HepG2 (cell line): Measurements from ENCODE around the gene NDUFB11. TPM values are rescaled to one million over a fixed set of nuclear protein-coding genes. Genes with fewer than 3 reads are reported as not detected.

ENCODE experiments used
- MEF2D ChIP-seq: sonication (generic); formaldehyde crosslinking; IDR thresholded peaks from 2 replicates; pipeline ENCODE4 v1.5.1; 2020; ENCODE audit warnings: mild to moderate bottlenecking, missing genetic modification reagents
- TGIF2 ChIP-seq: IDR thresholded peaks from 2 replicates; pipeline ENCODE4 v1.6.1; 2016; ENCODE audit warnings: control low read depth, missing compliant biosample characterization
- U2AF2 ChIP-seq: fragments of 200-400 bp; formaldehyde crosslinking; IDR thresholded peaks from 2 replicates; pipeline ENCODE4 v1.6.1; 2017; ENCODE audit warnings: low read depth, mild to moderate bottlenecking, low read length
- ZBTB38 ChIP-seq: sonication (generic); formaldehyde crosslinking; IDR thresholded peaks from 2 replicates; pipeline ENCODE4 v1.5.1; 2020; ENCODE audit warnings: mild to moderate bottlenecking, missing genetic modification reagents
- ZNF205 ChIP-seq: IDR thresholded peaks from 2 replicates; pipeline ENCODE4 v1.6.1; 2018; ENCODE audit warnings: missing biosample characterization, missing genetic modification reagents
- ZNF224 ChIP-seq: sonication (generic); formaldehyde crosslinking; IDR thresholded peaks from 2 replicates; pipeline ENCODE4 v1.5.0; 2020; ENCODE audit warnings: mild to moderate bottlenecking, missing genetic modification reagents
- ZNF230 ChIP-seq: sonication (generic); formaldehyde crosslinking; IDR thresholded peaks from 2 replicates; pipeline ENCODE4 v1.4.0; 2020; ENCODE audit warnings: mild to moderate bottlenecking, missing genetic modification reagents
- ZNF350 ChIP-seq: sonication (generic); formaldehyde crosslinking; IDR thresholded peaks from 2 replicates; pipeline ENCODE4 v1.4.0; 2020; ENCODE audit warnings: mild to moderate bottlenecking, low read depth, missing genetic modification reagents, borderline replicate concordance
- ZNF619 ChIP-seq: sonication (generic); formaldehyde crosslinking; IDR thresholded peaks from 2 replicates; pipeline ENCODE4 v1.4.0; 2020; ENCODE audit warnings: mild to moderate bottlenecking, missing genetic modification reagents
- ZNF879 ChIP-seq: sonication (generic); formaldehyde crosslinking; IDR thresholded peaks from 2 replicates; pipeline ENCODE4 v1.8.1; 2023; ENCODE audit warnings: missing genetic modification reagents
- ZSCAN25 ChIP-seq: sonication (generic); formaldehyde crosslinking; IDR thresholded peaks from 2 replicates; pipeline ENCODE4 v1.8.0; 2022; ENCODE audit warnings: mild to moderate bottlenecking, missing genetic modification reagents
- polyA plus RNA-seq, 8 experiments: library from polyadenylated mRNA; depleted of rRNA in 3 of 8; stranded (reverse) in 7 of 8; unstranded in 1 of 8; fragments of >200 nt; fragmentation: Illumina TruSeq in 4 of 8; extraction: Trizol in 4 of 8; gene quantifications; 2 replicates each; pipeline versions ENCODE4 v1.2.1 to v1.2.3, GENCODE V29; 2011 to 2016; ENCODE audit warnings: low read depth in 4 of 8, missing spikeins in 1 of 8, mixed read lengths in 1 of 8; ENCODE audit not compliant: insufficient read depth in 1 of 8
- total RNA-seq, 5 experiments: library from RNA; depleted of rRNA; stranded (reverse); fragments of >200 nt; fragmentation: Illumina TruSeq; extraction: Trizol; gene quantifications; 2 replicates each; pipeline ENCODE4 v1.2.3, GENCODE V29; 2016; ENCODE audit warnings: low read depth in 1 of 5
- TF ChIP-seq, protein P1 (sequence below): sonication (generic); formaldehyde crosslinking; IDR thresholded peaks from 2 replicates; pipeline ENCODE4 v1.4.0; 2020; ENCODE audit warnings: missing genetic modification reagents, borderline replicate concordance
- TF ChIP-seq, protein P2 (sequence below): IDR thresholded peaks from 2 replicates; pipeline ENCODE4 v1.6.1; 2016; ENCODE audit warnings: low read depth
- TF ChIP-seq, protein P3 (sequence below): sonication (generic); formaldehyde crosslinking; IDR thresholded peaks from 2 replicates; pipeline ENCODE4 v1.4.0; 2020; ENCODE audit warnings: missing genetic modification reagents
- TF ChIP-seq, protein P4 (sequence below), 2 experiments: sonication (generic) in 1 of 2; formaldehyde crosslinking in 1 of 2; IDR thresholded peaks; 2 replicates each; pipeline versions ENCODE4 v1.6.1 to v1.9.0; 2014 to 2022; ENCODE audit warnings: antibody characterized with exemption in 1 of 2, borderline replicate concordance in 1 of 2, inconsistent platforms in 1 of 2, low read depth in 1 of 2, missing genetic modification reagents in 1 of 2

NDUFB11 gene
- total and polyA plus RNA-seq, 2 of the 13 experiments (the other 11 are each of a cell fraction or from before 2014, with no cell fraction given) = 46.6 to 100 TPM

DNA sequence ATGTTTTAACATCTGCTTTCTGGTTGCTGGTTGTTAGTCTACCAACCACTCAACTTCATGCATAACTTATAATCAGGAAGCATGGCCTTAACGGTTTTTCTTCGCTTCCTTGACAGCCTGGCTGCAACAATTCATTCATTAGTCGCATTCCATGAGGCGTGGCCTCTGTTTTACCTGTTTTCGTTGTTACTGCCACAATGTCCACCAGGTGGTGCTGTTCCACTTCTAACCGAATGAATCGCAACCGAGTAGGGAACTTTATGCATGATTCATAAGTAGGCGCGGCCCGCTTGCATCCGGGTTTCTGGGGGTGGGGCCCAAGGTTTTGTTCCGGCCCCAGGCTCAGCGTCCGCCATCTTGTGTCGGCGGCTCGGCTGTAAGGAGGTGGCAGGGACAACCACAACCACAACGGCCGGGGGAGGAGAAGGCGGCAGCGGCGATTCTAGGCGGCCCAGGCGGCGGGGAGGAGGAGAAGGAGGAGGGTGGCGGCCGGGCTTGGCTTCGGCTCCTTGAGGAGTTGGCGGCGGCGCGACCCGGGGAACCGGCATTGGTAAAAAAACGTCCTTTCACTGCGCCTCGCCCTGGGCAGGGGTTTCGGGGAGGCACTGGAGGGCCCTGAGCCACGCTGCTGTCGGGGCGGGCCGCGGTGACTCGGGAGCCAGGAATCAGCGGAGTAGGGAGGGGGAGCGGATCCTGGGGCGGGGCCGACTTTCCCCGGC lies 49.1 kb upstream of the NDUFB11 start, which contains the start of gene UBA1 (continued):
- TF ChIP-seq, protein P1, sequence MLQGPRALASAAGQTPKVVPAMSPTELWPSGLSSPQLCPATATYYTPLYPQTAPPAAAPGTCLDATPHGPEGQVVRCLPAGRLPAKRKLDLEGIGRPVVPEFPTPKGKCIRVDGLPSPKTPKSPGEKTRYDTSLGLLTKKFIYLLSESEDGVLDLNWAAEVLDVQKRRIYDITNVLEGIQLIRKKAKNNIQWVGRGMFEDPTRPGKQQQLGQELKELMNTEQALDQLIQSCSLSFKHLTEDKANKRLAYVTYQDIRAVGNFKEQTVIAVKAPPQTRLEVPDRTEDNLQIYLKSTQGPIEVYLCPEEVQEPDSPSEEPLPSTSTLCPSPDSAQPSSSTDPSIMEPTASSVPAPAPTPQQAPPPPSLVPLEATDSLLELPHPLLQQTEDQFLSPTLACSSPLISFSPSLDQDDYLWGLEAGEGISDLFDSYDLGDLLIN (CRISPR knock-in tag) = no peak
- TF ChIP-seq U2AF2 (no peak), ZSCAN25 (CRISPR knock-in tag) (no peak), ZNF350 (peak; percentile 44; the same call in 1 of the 2 replicates), ZNF205 (CRISPR knock-in tag) (no peak), ZNF619 (CRISPR knock-in tag) (no peak), ZBTB38 (CRISPR knock-in tag) (no peak), ZNF879 (CRISPR knock-in tag) (no peak), TGIF2 (CRISPR knock-in tag) (no peak), MEF2D (CRISPR knock-in tag) (peak; percentile 53; the same call in 1 of the 2 replicates), ZNF230 (CRISPR knock-in tag) (no peak), ZNF224 (CRISPR knock-in tag) (no peak)
- TF ChIP-seq, protein P2, sequence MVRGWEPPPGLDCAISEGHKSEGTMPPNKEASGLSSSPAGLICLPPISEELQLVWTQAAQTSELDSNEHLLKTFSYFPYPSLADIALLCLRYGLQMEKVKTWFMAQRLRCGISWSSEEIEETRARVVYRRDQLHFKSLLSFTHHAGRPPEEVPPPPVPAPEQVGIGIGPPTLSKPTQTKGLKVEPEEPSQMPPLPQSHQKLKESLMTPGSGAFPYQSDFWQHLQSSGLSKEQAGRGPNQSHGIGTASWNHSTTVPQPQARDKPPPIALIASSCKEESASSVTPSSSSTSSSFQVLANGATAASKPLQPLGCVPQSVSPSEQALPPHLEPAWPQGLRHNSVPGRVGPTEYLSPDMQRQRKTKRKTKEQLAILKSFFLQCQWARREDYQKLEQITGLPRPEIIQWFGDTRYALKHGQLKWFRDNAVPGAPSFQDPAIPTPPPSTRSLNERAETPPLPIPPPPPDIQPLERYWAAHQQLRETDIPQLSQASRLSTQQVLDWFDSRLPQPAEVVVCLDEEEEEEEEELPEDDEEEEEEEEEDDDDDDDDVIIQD (CRISPR knock-in tag) = no peak
- TF ChIP-seq, protein P3, sequence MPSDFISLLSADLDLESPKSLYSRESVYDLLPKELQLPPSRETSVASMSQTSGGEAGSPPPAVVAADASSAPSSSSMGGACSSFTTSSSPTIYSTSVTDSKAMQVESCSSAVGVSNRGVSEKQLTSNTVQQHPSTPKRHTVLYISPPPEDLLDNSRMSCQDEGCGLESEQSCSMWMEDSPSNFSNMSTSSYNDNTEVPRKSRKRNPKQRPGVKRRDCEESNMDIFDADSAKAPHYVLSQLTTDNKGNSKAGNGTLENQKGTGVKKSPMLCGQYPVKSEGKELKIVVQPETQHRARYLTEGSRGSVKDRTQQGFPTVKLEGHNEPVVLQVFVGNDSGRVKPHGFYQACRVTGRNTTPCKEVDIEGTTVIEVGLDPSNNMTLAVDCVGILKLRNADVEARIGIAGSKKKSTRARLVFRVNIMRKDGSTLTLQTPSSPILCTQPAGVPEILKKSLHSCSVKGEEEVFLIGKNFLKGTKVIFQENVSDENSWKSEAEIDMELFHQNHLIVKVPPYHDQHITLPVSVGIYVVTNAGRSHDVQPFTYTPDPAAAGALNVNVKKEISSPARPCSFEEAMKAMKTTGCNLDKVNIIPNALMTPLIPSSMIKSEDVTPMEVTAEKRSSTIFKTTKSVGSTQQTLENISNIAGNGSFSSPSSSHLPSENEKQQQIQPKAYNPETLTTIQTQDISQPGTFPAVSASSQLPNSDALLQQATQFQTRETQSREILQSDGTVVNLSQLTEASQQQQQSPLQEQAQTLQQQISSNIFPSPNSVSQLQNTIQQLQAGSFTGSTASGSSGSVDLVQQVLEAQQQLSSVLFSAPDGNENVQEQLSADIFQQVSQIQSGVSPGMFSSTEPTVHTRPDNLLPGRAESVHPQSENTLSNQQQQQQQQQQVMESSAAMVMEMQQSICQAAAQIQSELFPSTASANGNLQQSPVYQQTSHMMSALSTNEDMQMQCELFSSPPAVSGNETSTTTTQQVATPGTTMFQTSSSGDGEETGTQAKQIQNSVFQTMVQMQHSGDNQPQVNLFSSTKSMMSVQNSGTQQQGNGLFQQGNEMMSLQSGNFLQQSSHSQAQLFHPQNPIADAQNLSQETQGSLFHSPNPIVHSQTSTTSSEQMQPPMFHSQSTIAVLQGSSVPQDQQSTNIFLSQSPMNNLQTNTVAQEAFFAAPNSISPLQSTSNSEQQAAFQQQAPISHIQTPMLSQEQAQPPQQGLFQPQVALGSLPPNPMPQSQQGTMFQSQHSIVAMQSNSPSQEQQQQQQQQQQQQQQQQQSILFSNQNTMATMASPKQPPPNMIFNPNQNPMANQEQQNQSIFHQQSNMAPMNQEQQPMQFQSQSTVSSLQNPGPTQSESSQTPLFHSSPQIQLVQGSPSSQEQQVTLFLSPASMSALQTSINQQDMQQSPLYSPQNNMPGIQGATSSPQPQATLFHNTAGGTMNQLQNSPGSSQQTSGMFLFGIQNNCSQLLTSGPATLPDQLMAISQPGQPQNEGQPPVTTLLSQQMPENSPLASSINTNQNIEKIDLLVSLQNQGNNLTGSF = no peak
- TF ChIP-seq, protein P4, sequence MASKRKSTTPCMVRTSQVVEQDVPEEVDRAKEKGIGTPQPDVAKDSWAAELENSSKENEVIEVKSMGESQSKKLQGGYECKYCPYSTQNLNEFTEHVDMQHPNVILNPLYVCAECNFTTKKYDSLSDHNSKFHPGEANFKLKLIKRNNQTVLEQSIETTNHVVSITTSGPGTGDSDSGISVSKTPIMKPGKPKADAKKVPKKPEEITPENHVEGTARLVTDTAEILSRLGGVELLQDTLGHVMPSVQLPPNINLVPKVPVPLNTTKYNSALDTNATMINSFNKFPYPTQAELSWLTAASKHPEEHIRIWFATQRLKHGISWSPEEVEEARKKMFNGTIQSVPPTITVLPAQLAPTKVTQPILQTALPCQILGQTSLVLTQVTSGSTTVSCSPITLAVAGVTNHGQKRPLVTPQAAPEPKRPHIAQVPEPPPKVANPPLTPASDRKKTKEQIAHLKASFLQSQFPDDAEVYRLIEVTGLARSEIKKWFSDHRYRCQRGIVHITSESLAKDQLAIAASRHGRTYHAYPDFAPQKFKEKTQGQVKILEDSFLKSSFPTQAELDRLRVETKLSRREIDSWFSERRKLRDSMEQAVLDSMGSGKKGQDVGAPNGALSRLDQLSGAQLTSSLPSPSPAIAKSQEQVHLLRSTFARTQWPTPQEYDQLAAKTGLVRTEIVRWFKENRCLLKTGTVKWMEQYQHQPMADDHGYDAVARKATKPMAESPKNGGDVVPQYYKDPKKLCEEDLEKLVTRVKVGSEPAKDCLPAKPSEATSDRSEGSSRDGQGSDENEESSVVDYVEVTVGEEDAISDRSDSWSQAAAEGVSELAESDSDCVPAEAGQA (IDR thresholded peaks at IDR 0.05; ENCODE audit: low read depth) = 0 out of 2 replicates have a peak, but pooled peaks have one; percentile 30
- TF ChIP-seq, protein P4 (CRISPR knock-in tag; IDR thresholded peaks at IDR 0.05; ENCODE audit: borderline replicate concordance) = no peak
